AG04450 (cell line): ENCODE measurements around the gene PLAGL1. TPM values are rescaled to one million over a fixed set of nuclear protein-coding genes. Genes with fewer than 3 reads are reported as not detected.

ENCODE experiments used
- CTCF ChIA-PET: fragments of 300-600, 350-600 bp; formaldehyde crosslinking; extraction: SDS; loops from one replicate; lab custom pipeline; 2022; ENCODE audit warnings: antibody characterized with exemption, inconsistent platforms; lab: Charles Lee
- POLR2A ChIA-PET: fragments of 350-600 bp; formaldehyde crosslinking; extraction: SDS; loops from one replicate; lab custom pipeline; 2021; ENCODE audit warnings: antibody characterized with exemption, inconsistent platforms; lab: Yijun Ruan, JAX
- DNase-seq: peaks from one replicate; pipeline ENCODE4 v3.0.0-alpha.2; 2011; ENCODE audit warnings: low read depth, low spot score
- H3K27ac ChIP-seq: one replicate; pipeline ENCODE4 v1.5.1; 2012; ENCODE audit warnings: low read depth, low read length, control low read depth
- H3K27me3 ChIP-seq: one replicate; pipeline ENCODE4 v1.6.0; 2012; ENCODE audit warnings: low read length; ENCODE audit not compliant: control insufficient read depth, insufficient read depth
- H3K4me3 ChIP-seq: 2 replicates; pipeline ENCODE4 v1.5.1; 2011; ENCODE audit warnings: mild to moderate bottlenecking, low read depth, low read length, control low read depth
- H3K9me3 ChIP-seq: 2 replicates; pipeline ENCODE4 v1.5.1; 2012; ENCODE audit warnings: low read length; ENCODE audit not compliant: control insufficient read depth, insufficient read depth
- CTCF ChIP-seq: IDR thresholded peaks from 2 replicates; pipeline ENCODE4 v1.5.1; 2011; ENCODE audit warnings: low read depth, low read length, control low read depth, inconsistent platforms
- polyA plus RNA-seq: library from polyadenylated mRNA; depleted of rRNA; stranded (reverse); fragments of >200 nt; gene quantifications from 2 replicates; pipeline ENCODE4 v1.2.3, GENCODE V29; 2011

PLAGL1 gene
- polyA plus RNA-seq, 1 experiment, result 31.6 TPM

- DNase-seq, result no peak
- POLR2A ChIA-PET, result no interaction called here
- no peaks in the 10 kb centered on the region for H3K9me3 ChIP-seq
- peak; percentile 65 for TF ChIP-seq CTCF
- CTCF ChIA-PET, result interaction anchor here (0.6 to 5.0 kb wide), 7 partner anchors 8 to 366 kb away, joined by 3 to 44 read pairs (median 4); no protein-coding TSS in a partner anchor
- H3K4me3 ChIP-seq, result no peak overlapping the region
- H3K27me3 ChIP-seq, result peaks cover 6% of the 10 kb centered on the region
- H3K27ac ChIP-seq, result no peak overlapping the region
Measured at GRCh38 chr6:143941852-143942627, 66.0 kb downstream of the PLAGL1 start.

GRCh38 chr6:143940011-143940597, 68.0 kb downstream of the PLAGL1 start:
- Histone ChIP-seq H3K4me3 (no peak overlapping the region), H3K27me3 (peaks cover 6% of the 10 kb centered on the region), H3K9me3 (no peaks in the 10 kb centered on the region), H3K27ac (no peak overlapping the region)
- ChIA-PET POLR2A (no interaction called here), CTCF (interaction anchor here (0.6 to 5.0 kb wide), 21 partner anchors 8 to 371 kb away, joined by 3 to 44 read pairs (median 4); no protein-coding TSS in a partner anchor)
- peak; percentile 69 for TF ChIP-seq CTCF
- DNase-seq, result no peak

- H3K27me3 ChIP-seq, result peaks cover 6% of the 10 kb centered on the region
- DNase-seq, result no peak
- no peak for TF ChIP-seq CTCF
- CTCF ChIA-PET, result interaction anchor here (0.6 to 5.0 kb wide), 17 partner anchors 8 to 371 kb away, joined by 3 to 44 read pairs (median 4); no protein-coding TSS in a partner anchor
- POLR2A ChIA-PET, result no interaction called here
- no peaks in the 10 kb centered on the region for H3K9me3 ChIP-seq
- no peak overlapping the region for H3K4me3 ChIP-seq
- no peak overlapping the region for H3K27ac ChIP-seq
Measured at GRCh38 chr6:143939364-143939763, 68.7 kb downstream of the PLAGL1 start.

- Histone ChIP-seq H3K4me3 (no peak overlapping the region), H3K27ac (no peak overlapping the region), H3K9me3 (no peaks in the 10 kb centered on the region), H3K27me3 (peaks cover 12% of the 10 kb centered on the region)
- ChIA-PET CTCF (interaction anchor here (1.1 to 4.6 kb wide), 3 partner anchors 52 to 362 kb away, joined by 3 to 29 read pairs (median 3); no protein-coding TSS in a partner anchor), POLR2A (no interaction called here)
- DNase-seq, result no peak
- no peak for TF ChIP-seq CTCF
Measured at GRCh38 chr6:143937668-143937970, 70.4 kb downstream of the PLAGL1 start.
